LNCAP (cell line): ENCODE results near the gene USO1.

ENCODE experiments used
- CTCF ChIP-seq: fragments of 450-650 bp; IDR thresholded peaks from 2 replicates; pipeline ENCODE4 v1.5.1; 2017; ENCODE audit warnings: mild to moderate bottlenecking

Gene USO1

GRCh38 chr4:75858721-75859120 lies 134.3 kb downstream of the USO1 start:
- no peak for TF ChIP-seq CTCF

- TF ChIP-seq CTCF, result no peak
These were observed 136.2 kb downstream of the USO1 start for GRCh38 chr4:75860606-75861005.
